NCI-H1436 (cell line): Measurements from ENCODE around the gene RAE1.

ENCODE experiments used
- DNase-seq: peaks from one replicate; lab custom pipeline; 2025; lab: John Stamatoyannopoulos, UW

RAE1 gene

DNA sequence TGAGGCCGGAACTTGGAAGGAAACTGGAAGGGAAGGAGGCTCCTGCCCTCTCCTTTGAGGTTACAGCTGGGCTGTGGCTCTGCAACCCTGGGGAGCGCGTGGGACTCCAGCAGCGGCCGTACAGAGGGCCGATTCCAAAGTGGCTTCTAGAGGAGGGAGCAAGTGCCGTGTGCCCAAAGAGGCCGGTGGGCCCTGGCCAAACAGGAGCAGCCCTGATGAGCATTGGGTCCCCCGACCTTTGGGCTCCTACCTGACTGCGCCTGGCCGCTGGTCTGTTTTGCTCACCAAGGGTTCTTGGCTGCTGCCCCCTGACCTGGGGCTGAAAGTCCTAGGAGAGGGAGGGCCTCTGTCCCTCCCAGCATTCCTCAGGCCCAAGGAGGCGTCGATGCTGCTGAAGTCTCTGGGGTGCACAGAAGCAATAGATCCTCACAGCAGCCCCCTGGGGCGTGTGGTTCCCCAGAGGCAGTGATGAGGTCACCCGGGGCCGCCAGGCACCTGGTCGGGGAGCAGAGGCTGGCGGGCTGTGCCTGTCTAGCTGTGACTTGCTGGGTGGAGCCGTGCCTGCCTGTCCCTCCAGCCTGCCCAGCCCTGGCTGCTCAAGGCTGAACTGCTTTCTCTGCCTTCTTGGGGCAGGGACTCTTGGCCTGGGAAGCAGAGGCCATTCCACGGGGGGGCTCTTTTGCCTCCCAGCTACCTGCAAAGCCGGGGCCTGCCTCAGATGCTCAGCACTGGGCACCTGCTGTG, 49.9 kb downstream of the RAE1 start:
- DNase-seq = peak; percentile 69

DNA sequence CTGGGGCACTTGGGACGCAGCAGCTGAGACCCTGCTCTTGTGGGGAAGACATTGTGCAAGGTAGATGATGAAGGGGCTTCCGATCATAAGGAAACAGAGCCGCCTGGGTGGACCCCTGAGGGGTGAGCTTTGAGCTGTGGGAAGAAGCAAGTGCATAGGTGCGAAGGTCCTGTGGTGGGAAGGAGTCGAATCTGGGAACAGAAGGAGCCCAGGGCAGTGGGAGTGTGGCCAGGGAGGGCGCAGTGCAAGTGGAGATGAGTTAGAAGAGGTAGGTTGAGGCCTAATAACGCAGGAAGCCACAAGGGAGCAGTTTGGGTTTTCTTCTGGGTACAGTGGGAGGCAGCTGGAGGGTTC, 50.5 kb downstream of the RAE1 start:
- no peak for DNase-seq

DNA sequence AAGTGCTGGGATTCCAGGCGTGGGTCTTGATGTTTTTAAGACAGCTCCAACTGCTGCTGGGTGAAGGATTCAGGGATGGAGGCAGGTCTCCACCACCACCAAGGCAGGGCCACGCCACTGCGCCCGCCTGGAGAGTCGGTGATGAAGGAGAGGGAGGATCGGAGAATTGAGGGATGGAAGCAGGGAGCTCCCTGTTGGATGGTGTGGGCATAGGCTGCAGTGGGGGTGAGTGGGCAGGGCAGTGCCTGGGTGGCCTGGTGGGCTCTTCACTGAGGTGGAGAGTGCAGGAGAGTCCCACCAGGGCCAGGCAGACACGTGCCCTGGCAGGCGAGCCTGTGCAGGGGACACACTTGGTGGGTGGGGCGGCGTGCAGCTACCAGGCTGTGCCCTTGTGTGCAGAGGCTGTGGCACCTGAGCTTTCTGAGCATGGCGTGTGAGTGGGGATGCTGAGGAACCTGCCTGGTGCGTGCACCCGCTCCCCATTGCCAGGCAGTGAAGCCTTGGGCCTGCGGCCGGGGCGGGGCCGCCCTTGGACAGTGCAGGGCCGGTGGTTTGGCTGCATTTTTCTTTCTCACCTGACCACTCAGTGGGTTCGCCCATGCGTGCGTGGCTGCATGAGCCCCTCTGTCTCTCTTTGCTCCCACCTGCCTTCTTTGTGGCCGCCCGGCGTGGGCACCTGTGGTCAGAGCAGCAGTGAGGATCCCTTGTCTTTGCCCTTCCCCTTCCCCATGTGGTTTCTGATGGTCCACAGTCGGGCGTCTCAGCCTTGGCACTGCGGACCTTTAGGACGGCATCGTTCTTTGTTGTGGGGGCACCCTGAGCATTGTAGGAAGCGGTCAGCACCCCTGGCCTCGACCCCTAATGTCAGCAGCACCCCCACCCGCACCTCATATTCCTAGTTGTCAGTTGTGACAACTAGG, 51.4 kb downstream of the RAE1 start:
- no peak for DNase-seq

DNA sequence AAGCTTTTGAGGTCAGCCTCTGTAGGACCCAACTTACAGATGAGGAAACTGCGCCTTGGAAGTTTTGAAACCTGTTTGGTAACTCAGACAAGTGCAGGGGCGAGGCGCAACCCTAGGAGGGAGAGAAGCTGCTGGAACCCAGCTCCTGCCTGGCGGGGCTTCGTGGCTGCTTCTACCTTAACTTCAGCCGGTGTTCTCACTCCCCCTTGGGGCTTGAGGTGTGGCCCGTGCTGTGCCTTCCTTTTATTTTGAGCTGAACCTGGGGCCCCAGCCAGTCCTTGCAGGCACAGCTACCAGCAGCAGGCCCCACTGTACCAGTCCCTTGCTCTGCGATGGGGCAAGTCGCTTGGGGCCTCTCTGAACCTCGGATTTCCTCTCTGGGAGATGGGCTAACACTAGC, 52.2 kb downstream of the RAE1 start:
- DNase-seq = no peak

DNA sequence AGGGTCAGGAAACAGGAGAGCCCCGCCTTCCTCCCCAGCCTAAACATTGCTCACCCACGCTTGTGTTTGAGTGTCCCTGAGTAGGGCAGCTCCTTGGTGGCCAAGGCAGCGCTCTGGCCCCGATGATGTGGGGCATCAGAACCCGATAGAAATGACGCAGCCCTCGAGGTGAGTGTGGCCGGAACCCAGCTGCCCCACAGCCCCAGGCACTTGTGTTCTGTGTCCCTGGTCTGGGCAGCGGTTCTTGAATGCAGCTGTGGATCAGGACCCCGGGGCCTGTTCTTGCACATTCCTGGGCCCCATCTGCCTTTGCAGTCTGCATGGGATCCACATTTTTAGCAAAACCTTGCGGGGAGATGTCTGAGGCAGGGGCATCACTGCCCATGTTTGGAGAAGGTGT, 53.0 kb downstream of the RAE1 start:
- DNase-seq = no peak

DNA sequence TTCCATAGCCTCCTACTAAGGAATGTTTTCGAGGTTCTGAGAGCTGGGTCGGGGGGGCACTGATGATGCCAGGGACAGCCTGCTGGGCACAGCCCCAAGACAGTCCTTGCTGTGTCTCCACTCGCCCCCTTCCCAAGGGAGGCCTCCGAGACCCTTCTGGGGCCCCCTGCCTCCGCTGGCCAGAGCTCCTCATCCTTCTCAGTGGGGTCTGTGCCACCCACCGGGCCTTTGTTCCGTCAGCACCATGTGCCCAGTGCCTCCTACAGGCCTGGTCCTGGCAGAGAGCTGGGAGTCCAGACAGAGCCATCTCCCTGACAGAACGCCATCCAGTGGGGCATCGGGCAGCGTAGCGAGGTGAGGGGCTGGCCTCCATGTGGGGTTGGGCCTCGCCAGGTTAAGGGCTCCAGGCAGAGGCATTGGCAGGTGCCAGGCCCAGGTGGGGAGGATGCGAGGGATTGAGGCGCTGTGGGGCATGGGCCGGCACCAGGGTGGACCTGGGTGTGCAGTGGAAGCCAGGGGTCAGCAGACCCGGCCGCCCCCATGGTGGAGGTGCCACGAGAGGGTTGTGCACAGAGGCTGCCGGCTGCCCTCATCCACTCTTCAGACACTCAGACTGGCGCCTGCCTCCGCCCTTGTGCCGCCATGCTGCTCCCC, 53.5 kb downstream of the RAE1 start:
- DNase-seq = no peak

DNA sequence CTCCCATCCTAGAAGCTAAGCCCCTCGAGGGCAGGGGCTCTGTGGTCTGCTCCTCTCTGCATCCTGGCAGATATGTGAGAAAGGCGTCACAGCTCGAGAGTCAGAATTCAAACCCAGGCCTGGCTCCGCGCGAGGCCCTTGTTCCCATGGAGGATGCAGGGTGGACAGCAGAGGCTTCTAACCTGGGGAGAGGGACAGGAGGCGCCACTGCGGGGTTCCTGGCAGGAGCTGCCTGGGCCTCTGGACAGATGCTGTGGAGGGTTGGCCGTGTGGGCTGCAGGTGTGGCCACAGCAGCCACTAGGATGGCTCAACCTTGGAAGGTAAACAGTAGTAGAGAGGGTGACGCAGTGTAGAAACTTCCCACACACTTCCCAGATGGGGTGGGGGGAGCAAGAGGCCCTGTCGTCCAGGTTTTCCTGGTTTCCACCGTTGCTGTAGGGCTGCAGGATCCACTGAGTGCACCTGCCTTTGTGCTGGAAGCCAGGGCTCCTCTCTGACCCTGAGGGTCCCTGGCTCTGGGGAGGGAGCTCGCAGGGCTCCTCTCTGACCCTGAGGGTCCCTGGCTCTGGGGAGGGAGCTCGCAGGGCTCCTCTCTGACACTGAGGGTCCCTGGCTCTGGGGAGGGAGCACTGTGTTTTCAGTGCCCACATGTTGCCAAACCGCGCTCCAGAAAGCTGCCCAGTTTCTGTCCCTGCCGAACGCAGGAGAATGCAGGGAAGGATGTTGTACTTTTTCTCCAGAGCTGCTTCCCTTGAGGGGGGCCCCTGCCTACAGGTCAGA, 54.4 kb downstream of the RAE1 start:
- no peak for DNase-seq

DNA sequence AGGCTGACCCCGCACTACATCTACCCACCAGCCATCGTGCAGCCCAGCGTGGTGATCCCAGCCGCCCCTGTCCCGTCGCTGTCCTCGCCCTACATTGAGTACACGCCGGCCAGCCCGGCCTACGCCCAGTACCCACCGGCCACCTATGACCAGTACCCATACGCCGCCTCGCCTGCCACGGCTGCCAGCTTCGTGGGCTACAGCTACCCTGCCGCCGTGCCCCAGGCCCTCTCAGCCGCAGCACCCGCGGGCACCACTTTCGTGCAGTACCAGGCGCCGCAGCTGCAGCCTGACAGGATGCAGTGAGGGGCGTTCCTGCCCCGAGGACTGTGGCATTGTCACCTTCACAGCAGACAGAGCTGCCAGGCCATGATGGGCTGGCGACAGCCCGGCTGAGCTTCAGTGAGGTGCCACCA, 56.5 kb downstream of the RAE1 start:
- no peak for DNase-seq

DNA sequence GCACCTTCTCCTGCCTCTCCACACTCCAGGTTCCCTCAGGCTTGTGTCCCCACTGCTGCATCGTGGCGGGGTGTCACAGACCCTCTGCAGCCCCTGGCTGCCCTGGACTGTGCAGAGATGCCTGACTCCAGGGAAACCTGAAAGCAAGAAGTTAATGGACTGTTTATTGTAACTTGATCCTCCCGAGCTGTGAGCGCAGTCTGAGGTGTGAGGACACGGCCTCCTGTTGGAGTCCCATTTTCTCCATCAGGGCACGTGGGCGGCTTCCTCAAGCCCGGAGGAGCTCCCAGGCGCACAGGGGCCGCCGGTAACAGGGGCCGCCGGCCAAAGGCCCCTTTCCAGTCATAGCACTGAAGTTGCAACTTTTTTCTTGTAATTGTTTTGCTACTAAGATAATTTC, 57.1 kb downstream of the RAE1 start:
- DNase-seq = no peak

DNA sequence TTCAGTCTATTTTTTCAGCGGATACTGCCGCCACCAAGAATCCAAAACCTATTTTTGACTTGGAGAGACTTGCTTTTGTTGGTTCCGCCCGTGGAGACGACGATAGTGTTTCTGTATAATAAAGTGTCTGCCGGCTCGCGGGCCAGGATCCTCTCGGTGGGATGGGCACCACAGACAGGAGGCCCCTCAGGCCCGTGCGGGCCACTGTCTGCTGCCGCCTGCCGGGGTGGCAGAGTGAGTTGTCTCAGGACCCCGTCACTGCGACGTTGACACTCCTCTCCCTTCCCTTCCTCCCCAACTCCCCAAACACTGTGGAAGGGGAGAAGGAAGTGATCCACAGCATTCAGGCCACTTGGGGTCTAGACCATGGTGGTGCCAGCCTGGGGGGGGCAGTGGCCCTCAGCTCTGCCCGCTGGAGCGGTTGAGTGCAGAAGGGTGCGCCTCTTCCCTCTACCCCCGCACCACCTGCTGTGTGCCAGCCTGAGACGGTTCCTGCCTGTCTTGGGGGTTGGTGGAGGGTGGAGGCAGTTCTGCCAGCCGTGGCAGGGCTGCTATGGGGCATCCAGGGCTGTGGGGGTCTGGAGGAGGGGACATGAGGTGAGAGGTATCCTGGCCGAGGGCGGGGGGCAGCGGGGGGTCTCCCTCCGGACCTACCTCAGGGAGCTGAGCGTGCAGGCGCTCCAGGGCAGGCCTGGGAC, 57.6 kb downstream of the RAE1 start:
- DNase-seq = no peak

DNA sequence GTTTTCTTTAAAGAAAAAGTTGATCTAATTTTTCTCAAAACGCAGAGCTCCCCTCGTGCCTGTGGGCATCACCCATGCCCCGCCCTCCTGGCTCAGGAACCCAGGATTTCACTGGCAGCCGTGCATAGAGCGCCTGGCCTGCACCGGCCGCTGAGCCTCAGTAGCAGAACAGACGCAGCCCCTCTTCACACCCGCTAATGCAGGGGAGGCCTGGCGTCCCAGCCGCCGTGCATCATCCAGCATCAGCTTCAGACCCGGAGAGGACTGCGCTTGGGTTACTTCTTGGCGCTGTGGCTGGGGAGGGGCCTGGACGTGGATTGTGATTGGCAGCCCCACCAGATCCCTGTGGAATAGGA, 58.2 kb downstream of the RAE1 start:
- DNase-seq = no peak

DNA sequence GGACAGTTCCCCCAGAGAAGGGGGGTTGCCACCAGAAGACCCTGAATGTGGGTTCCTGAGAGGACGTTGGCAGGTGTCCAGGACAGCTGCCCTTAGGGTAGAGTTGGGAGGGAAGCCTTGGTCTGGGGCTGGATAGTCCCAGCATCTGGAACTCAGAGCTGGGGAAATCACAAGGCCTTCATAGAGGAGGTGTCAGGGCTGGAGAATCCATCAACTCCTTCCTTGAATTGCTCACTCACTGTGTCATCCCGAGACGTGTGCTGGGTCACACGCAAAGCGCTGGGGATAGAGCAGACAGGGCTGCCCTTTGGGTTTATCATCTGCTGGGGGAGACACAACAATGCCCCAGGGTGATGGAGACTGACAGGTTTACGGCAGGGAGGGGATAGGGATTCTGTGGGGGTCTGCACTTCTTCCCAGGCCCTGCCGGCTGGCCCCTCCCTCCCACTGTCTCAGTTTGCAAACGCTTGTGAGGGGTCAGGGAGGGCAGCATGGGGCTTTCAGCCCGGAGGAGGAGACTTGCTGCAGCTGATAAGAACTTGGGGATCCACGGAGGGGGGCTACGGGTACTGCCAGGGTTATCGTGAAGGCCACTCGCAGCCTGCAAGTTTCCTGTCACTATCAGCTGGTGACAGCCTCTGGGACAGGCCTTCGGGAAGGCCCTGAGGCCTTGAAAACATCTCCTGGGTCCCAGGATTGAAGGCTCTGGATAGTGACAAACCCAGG, 58.8 kb downstream of the RAE1 start:
- DNase-seq = no peak

DNA sequence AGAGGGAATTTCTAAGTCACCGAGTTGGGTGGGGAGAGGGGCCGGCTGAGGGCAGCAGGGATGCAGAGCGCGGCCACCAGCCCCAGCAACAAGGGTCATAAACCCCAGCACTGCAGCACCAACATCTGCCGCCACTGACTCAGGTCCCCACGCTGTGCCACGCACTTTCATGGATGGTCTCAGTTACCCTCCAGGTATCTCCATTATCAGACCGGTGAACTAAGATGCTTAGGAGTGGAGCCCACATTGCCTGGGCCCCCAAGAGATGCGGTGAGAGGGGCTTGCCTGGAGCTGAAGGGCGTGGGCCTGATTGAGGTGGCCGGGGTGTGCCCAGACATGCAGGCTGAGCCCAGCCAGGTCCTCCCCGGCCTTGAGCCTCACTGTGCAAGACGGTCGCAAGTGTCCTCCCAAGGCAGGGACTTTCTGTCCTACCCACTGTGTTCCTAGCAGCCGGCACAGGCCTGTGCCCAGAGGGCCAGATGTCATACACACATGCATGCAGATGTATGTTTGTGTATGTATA, 59.4 kb downstream of the RAE1 start:
- DNase-seq = no peak

DNA sequence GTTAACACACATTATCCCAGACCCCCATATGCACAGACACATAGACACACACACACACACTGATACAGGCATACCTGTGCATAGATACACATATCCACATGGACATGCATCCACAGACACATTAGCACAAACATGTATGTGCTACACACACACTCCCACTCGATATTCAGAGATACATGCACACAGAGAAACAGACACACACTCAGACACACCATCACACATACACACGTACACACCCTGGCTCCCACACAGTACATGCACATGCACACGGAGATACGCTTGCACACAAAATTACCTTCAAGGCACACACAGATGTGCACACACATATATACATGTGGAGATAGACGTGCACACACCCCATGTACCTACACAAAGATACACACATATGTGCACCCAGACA, 59.9 kb downstream of the RAE1 start:
- no peak for DNase-seq

DNA sequence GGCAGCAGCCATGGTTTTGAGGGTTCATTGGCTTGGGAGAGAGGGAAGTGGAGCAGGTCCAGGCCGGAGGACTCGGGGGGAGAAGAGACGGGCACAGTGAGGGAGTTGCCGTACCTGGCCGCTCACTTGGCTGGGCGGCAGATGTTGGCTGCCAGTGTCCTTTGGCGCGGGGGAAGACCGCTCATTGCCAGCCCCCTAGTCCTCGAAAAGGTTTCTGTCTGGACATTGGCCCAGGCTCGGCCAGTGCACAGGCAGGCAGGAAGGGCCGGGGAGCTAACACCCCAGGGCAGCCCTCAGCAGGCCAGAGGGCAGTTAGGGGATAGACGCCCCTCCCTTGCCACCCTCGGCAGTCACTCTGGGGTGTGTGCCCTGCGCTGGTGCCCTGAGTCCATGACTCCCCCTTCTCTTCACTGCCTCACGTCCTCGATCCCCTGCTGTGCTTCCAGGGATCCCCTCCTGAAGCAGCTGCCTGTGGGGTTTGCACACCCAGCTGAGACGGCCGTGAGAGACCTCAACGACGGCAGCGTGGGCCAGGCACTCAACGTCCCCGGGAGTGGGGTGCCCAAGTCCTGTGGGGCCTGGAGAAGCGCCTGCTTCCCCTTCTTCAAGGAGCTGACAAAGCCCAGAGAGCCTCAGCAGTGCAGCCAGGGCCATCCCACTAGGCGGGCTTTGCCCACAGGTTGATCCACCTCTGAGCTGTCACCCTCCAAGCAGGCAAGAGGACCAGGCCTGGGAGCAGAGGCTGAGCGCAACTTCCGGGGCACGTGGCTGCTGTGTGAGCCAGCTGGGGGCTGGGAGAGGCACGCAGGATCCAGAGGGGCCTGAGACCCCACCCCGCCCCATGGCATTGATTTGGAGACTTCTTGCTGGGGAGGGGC, 60.6 kb downstream of the RAE1 start:
- no peak for DNase-seq

DNA sequence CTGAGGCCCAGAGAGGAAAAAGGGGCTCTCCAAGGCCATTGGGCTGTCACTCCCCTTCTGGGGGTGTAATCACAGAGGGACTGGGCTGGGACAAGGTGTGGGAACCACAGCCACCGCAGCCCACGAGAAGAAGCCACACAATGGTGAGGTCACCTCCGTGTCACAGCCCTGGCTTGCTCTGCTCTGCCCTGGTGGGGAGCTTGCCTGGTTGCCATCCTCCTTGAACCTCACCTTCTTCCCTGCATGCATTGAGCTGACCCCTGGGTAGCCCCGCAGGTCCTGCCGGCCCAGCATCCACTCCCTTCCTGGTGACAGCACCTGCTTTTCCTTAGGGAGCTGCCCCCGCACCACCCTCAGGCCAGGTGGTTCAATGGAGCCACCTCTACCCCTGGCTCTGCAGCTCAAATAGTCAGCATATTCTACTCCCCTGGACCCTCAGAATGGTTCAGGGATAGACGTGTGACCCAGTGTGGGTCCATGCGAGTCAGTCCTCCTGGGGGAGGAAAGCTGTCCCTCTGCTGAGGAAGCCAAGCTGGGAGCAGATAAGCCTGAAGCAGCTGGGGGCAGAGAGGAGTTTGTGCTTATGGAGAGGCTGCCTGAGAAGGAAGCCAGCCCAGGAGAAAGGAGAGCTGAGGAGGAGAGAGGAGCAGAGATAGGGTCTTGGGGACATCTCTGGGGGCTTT, 61.4 kb downstream of the RAE1 start:
- DNase-seq = no peak

DNA sequence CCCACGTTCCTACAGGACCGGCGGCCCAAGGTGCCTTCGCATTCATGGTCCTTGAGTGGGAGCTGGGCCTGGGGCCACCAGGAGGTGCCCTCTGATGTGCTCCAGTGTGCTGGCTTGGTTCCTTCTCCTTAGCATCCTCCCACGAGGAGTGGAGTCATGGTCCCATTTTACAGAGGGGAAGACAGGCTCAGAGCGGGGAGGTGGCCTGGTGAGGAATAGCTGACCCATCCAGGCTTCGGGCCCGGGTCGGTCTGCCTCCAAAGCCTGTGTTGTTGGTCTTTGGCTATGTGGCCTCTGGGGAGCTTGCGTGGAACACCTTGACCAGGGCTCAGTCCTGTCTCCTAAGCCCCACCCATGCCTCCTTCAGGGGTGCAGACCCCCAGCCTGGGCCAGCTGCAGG, 62.9 kb downstream of the RAE1 start:
- DNase-seq = no peak

DNA sequence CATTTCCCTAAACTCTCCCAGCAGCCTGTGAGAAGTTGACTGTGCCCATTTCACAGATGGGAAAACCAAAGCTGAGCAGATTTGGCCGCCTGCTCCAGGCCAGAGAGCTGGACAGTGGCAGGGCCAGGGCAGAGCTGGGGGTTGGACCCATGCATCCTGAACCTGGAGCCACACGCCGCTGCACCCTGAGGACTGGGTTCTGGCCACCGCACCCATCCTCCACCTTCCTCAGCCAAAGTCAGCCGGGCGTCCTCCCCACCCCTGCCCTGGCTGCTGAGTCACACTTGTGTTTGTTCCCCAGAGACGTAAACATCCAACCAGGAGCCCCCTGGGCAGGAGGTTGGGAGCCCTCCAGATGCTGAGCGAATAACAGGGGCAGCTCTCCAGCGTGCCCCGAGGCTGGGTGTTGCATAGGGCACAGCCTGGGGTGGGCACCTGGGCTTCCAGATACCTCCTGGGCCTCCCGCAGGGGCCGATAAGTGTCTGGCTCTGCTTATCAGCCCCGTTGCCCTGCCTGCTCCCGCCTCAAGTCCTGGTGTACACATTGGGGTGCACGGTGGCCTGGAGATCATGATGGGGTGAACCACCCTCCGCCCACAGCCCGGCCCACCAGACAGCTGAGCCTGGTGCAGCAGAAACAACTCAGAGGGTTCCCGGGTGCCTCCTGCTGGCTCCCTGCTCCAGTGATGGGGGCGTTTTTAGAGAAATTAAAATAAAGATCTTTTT, 64.0 kb downstream of the RAE1 start:
- DNase-seq = no peak
